ENCODE measurements around the gene TXNDC5.
"Not testable (repeated sequence)": the region's sequence is repeated elsewhere in the genome, so short reads cannot be mapped to it uniquely, and the experiment has no call there.

The TXNDC5 gene

DNA sequence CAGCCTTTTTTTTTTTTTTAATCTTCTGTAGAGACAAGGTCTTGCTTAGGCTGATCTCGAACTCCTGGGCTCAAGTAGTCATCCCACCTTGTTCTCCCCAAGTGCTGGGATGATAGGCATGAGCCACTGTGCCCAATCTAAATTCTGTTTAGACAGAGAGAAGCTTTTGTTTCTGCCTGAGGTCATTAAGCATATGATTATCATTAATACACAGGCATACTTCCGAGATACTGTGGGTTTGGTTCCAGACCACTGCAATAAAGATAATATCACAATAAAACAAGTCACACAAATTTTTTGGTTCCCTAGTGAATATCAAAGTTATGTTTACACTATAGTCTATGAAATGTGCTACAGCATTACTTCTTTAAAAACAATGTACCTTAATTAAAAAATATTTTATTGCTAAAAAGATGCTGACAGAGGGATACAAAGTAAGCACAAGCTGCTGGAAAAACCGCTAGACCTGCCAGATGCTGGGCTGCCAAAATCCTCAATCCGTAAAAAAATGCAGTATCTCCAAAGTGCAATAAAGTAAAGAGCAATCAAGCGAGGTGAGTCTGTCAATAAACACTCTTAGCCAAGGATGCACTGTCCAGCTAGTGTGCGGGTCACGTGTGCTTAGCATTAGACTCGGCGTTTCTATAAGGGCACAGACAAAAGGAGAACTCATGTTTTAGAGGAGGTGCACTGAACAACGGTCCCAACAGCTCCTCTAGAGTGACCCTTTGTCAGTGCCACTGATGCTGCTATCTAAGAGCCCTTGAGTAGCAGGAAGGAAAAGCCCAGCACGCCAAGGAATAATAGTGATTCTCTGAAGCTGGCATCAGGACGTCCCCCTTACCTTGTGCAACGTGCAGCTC is 16.1 kb downstream of the TXNDC5 start:
- DNase-seq, result no peak

DNA sequence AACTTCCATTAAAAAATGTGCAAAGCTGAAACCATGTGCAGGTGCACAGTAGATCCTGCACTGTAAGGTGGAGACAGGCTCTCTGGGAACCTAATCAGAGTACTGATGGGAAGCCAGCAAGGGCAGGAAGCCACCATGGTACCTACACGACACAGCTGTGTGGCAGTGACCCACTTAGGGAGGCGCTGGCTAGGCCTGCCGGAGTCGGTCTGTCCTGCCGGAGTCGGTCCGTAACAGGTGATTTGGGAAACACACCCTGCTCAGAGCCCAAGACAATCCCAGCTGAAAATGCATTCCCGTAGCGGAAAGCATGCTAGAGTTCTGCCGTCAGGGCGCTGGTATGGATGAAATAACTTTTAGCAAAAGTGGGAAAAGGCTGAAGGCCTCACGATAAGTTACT is 17.2 kb downstream of the TXNDC5 start:
- DNase-seq, result no peak

DNA sequence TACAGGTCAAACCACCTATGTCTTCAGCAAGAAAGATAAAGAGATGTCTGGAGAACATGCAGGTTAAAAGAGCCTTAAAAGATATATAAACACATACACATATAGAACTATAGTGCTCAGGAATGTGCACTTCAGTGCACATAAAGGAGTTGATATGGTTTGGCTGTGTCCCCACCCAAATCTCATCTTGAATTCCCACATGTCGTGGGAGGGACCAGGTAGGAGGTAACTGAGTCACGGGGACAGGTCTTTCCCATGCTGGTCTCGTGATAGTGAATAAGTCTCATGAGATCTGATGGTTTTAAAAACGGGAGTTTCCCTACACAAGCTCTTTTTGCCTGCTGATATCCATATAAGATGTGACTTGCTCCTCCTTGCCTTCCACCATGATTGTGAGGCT is 18.2 kb downstream of the TXNDC5 start:
- DNase-seq, result not testable (repeated sequence)

DNA sequence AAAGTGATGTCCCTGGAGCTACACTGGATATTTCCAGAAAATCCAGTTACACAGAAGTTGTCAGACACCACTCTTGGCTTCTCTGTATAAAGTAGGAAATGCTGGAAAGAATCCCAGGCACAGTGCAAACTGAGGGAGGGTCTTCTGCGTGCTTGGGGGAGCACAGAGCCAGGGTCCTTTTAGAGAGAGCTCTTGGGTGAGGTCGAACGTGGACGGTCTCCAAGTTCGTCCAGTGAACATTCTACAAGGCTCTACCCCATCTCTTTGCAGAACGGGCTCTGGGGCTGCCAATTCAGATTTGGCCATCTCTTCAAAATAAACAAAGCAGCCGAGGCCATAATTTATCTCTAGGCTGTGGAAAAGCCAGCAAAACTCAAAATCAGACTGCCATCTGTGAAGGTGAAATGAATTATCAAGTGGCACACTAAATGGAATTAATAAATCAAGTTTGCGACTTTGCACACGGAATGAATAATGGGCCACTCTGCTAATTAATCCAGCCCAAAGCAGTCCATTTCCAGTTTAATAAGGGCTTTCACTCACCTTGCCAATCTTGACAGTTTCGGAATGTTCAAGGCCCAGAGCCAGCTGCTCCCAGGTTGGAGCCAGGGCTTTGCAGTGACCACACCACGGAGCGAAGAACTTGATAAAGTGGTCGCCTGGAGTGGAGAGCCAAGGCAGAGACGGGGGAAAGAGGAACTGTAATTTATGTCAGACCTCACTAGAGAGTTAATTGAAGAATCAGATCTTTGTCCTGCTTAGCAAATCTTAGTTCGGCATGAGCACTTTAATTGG is 19.3 kb downstream of the TXNDC5 start:
- DNase-seq, result no peak

DNA sequence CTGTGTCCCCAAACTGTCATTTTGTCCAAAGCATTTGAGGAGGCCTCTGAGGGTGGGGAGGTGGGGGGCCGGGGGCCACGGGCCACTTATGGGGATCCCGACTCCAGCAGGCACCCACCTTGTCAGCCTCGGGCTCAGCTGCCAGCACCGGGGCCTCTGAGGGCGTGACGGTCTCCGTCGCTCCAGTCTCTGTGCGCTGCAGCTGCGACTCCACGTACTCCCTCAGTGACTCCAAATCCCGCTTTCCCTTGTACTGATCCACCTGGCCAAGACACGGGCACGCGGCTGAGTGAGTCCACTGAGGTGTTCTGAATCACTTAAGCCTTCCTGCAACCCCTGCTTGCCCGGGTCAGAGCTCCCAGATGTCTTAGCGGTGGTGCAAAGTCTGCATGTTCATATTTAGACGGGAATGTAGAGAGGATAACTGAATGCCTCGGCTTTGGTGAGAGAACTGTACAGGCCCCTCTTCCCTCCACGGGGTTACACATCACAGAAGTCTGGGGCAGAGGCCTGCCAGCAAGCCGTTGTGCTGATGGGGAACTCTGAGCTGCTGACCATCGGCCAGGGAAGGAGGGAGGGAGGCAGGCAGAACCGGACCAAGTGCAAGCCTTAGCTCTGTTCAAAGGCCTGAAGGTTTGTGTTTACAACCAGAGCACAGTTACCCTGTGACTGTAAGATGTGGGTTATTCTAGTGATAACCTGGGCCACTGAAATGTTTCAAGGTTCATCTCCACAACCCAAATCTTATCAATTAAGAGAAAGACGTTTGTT is 21.8 kb downstream of the TXNDC5 start:
- no peak for DNase-seq

DNA sequence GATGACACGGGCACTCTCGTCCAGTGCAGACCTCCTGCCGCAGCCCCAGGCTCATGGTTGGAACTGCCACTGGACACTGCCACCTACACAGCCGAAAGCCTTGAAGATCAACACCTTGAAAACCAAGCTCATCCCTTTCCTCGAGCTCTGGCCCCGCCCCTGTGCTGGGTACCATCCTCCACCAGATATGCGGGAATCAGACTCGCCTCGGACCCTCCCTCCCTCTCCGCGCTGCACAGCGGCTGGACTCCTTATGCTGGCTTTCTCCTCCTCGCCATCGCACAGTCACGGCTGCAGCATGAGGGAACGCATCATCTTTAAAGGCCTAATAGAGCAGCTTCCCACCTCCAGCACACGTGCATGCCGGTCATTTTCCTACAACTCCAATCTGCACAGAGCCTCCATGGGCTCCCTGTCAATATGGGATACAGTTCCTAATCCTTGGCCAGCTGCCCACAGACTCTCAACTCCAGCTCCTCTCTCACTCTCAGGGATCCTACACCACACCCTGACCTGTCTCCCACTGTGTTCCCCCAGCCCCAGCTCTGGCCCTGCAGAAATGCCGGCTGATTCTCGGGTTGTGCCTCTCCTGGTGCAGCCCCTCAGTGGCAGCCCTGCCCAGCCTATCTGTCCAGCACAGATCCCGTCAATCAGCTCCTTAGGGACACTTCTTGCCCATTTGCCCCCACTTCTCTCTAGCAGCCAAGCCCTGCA is 23.2 kb downstream of the TXNDC5 start:
- no peak for DNase-seq

DNA sequence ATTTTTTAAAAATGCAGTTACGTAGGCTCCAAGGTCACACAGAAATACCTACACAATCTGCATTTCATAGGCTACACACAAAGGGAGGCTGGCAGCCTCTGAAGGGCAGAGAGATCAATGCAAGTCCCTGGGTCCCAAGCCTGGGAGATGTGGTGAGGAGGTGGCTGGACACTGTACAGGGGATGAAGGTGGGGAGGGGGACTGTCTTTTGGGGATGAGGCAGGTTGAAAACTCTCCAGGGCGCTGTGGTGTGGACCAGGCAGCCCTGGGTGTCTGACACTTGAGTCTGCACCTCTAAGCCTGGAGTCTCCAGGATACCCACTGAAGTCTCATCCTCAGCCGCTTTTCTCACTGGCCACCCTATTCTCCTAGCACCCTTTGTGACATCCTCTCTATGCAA is 24.5 kb downstream of the TXNDC5 start:
- DNase-seq, result no peak

DNA sequence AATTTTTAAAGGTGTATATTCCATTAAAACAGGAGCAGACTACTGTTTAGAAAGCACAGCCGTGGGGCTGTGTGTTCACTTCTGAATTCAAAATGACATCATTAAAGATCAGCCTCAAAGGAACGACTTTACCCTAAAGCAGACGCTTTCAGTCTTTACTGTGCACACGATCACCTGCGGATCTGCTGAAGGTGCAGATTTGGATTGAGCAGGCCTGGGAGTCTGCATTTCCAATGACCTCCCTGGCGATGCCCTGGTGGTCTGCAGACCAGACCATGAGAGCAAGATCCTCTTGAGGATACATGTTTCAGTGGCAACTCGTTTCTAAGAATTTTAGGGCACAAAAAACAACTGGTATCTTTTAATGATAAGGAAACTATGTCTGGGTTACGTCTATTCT is 27.2 kb downstream of the TXNDC5 start:
- DNase-seq, result no peak

DNA sequence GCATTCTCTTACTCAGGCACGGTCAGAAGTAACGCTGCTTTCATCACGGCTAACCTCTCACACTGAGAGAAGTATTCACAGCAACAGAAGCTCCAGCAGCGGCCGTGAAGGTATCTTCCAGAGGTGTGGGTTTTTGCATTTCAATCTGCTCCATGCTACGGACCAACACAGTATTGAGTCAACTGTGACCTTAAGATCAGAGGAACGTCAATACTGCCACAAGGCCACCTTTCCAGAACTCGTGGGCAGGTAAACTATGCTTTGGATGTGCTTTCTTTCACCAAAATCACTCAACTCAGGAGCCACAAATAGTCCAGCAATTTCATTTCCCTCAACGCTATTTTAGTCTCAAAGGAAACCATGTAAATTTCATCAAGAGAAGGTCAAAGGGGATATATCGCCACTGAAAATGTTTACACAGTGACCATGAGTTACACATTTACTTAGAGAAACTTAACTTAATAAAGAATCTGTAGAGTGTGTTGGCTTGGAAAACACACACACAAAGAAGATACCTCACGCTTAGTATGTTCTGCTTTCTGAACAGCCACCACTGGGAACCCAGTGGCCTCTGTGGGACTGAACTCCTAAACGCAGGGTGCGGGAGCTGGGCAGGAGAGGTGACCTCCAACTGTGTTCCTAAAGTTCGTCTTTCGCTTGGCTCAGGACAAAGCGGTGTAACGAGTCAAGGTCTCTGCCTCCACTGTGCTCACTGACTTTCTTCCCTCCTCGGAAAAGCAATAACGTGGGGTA is 27.9 kb downstream of the TXNDC5 start:
- no peak for DNase-seq

DNA sequence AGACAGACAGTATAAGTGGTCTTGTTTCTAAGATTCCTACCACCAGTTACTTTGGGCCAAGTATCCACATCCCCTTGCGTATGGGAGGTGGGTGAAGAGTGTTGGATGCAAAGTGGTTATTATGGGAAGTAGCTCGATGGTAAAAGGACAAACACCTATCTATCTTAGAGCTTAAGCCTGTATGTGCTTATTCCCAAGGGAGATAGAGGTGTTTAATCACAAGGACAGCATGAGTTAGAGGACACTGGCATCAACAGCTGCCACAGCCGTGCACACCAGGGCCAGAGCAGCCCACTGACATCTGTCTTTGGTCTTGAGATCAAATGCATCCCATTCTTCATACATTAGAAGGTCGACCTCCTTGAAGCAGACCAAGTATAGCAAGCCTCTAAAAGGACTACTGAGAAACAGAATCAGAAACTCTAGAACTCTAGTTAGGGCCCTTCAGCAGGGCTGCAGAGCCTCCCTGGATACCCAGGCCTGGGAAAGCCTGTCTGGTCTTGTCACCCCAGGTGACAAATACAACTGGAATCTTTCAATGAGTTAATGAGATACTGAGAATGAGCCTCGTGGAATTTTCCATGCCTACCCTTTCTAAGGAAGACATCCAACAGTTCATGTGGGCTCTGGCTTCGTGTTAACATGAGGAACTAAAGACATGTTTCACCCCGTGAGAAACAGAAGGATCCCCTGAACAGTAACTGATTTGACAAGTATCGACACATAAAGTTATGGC is 28.7 kb downstream of the TXNDC5 start:
- DNase-seq, result no peak

DNA sequence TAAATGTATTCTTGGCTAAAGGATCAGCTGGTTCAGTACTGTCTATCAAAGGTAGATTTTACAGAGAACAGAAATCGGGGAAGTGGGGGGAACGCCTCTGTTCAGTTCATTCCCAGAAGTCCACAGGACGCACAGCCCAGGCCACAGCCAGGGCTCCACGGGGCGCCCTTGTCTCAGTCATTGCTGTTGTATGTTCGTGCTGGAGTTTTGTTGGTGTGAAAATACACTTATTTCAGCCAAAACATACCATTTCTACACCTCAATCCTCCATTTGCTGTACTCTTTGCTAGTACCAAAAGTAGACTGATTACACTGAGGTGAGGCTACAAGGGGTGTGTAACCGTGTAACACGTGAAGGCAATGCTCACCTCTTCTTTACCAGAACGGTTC is 29.9 kb downstream of the TXNDC5 start:
- DNase-seq, result no peak

DNA sequence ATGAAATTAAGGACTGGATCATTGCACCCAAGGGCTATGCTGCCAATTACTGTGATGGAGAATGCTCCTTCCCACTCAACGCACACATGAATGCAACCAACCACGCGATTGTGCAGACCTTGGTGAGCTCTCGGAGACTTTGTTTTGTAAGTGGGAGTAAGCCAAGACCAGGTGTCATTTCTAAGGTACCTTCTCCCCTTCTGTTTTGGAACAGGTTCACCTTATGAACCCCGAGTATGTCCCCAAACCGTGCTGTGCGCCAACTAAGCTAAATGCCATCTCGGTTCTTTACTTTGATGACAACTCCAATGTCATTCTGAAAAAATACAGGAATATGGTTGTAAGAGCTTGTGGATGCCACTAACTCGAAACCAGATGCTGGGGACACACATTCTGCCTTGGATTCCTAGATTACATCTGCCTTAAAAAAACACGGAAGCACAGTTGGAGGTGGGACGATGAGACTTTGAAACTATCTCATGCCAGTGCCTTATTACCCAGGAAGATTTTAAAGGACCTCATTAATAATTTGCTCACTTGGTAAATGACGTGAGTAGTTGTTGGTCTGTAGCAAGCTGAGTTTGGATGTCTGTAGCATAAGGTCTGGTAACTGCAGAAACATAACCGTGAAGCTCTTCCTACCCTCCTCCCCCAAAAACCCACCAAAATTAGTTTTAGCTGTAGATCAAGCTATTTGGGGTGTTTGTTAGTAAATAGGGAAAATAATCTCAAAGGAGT is 30.4 kb downstream of the TXNDC5 start:
- DNase-seq, result no peak

DNA sequence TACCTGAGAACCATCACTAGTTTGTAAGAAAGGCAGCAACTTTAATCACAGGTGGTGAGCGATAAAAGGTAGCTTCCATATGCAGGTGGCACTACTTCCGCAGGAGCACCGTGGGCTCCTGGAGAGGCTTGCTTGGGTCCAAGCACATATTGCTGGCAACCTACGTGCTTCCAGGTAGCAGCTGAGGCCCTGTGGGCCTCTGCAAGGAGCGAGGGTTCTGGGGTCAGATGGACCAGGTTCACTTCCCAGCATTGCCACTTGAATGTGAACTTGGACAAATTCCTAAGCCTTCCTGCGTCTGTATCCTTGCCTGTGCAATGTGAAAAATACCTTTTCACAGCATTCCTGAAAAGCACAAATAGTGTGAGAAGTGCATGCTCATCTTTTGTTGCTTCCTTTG is 31.0 kb downstream of the TXNDC5 start:
- DNase-seq, result no peak

DNA sequence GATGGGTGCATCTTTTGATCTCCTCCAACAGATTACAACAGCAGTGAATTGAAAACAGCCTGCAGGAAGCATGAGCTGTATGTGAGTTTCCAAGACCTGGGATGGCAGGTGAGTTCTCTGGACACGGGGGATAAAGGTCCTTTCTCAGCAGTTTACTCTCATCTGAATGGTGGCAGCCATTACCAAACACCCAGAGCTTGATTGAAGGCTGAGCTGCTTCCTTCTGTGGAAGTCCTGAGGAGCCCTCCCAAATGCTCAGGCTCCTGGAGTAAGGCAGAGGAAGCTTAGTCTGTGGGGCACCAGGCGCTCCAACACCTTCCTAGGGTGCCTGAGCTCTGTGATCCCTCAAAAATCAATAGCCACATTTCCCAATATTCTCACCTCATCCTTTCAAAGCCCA is 31.5 kb downstream of the TXNDC5 start:
- no peak for DNase-seq

DNA sequence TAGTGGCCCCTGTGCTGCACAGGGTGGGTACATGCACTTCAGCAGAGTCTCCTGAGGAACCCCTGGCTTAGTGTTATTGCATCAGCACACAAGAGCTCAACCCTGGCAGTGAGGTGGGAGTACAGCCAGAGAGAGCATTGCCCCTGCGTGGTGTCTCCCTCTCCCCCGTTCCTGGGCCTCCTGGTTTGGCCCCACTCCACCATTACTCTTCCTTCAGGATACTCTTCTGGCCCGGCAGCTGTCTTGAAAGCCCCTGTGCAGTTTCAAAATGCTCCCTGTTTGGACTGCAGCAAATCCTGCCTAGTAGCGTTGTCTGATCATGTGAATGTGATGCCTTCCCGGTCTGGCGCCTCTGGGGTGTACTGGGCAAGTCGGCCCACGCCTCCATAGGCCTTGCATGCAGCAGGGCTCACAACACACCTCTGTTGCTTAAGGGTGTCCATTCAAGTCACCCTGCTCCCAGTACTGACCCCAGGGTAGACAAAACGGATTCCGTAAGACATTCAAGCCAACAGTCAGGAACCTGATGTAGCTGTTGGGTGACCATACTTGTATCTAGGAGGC is 32.1 kb downstream of the TXNDC5 start:
- no peak for DNase-seq

DNA sequence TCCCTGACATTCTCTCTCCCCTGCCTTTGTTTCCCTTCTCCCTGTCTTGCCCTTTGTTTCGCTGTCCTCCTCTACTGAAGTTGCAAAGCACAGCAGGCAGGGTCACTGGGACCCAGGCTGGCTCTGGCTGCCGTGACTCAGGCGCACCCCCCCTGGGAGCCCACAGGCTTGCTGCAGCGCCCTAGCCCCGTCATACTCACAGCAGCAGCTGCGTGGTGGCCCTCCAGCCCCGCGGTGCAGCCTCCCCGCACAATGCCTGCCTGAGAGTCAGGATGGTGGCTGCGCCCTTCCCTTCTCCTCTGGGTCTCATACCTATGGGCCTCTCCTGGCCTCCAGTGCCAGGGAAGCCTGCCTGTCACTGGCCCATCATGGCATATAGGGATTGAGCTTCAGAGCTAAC is 41.7 kb downstream of the TXNDC5 start:
- DNase-seq, result no peak

DNA sequence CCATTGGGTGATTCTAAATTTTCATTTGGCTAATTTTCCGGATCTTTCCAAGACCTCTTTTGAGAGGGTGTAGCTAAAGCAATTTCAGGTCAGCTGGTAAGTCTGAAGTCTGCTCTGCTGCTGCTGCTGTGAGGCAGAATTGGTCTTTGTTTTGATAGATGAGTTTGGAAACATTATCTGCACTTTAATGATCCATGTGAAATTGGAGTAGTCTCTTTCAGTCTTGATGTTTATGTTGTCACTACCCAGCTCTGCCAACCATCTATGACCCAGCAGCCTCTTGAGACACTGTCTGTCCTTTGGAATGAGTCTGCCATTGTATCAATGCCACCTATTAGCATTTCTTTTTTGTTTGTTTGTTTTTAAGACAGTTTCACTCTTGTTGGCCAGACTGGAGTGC is 44.1 kb downstream of the TXNDC5 start:
- DNase-seq, result no peak

DNA sequence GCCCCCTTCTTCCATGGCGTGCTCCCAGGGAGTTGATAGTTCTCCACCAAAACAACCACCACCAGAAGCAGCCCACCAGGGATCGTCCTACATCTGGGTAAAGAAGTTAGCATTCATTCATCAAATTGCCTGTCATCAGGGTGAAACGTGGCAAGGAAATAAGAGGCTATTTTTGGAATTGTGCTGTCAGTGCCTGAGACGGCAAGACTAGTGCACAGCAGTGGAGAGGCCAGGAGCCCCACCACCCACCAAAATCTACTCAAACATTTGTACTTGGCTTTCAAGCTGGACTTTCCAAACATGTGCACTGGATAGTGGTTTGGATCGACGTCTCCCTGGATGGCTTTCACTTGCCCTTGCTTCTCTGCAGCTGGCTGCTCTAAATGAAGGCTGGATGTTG is 44.8 kb downstream of the TXNDC5 start:
- DNase-seq, result no peak

DNA sequence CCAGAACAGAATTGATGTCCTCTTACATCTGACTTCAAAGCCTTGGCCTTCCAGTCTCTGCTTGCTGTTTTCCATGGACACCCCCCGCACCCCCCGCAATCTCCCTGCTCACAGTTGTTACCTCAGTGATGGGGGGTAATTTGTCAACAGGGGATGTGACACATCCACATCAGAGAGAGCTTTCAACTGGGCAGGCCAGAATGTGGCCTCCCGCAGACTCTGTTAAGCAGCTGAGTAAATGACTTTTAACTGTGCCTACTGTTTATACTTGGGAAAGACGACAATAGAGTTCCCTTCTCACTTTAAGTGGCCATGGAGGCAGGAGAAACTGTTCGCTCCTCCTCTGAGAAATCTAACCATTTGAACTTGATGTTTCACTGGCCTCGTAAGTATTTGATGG is 51.0 kb downstream of the TXNDC5 start:
- DNase-seq, result no peak

DNA sequence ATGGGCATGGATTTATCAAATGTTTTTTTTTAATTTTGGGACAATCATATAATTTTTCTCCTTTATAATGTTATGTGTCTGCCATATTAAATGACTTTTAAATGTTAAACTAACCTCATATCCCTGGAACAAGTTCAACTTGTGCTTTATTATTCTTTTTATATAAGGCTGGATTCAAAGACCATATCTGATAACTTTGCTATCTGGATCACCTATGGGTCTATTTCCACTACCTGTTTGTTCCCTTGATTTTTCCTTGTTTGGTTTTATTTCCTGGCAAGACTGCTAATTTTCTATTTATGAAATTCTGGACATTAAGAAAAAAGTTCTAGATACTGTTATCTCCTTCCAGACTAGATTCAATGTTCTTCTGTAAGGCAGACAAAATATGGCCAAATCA is 58.8 kb downstream of the TXNDC5 start:
- DNase-seq, result no peak

All from stimulated activated CD4-positive, alpha-beta T cell treated with anti-CD3 and anti-CD28 coated beads, Interleukin-2, amount 100 ng/mL, for 48 hours (primary cell).